Stimulated activated CD8-positive, alpha-beta memory T cell treated with anti-CD3 and anti-CD28 coated beads, Interleukin-4, amount 100 ng/mL, for 1 hour (primary cell): ENCODE results near the gene PREP.
"Not testable (repeated sequence)": the region's sequence is repeated elsewhere in the genome, so short reads cannot be mapped to it uniquely, and the experiment has no call there.

Experiments
- DNase-seq, 2 donors: peaks; one replicate each; pipeline ENCODE4 v3.0.0-alpha.2; 2020; ENCODE audit warnings: low read depth in 2 of 2, low spot score in 1 of 2

The PREP gene

DNA sequence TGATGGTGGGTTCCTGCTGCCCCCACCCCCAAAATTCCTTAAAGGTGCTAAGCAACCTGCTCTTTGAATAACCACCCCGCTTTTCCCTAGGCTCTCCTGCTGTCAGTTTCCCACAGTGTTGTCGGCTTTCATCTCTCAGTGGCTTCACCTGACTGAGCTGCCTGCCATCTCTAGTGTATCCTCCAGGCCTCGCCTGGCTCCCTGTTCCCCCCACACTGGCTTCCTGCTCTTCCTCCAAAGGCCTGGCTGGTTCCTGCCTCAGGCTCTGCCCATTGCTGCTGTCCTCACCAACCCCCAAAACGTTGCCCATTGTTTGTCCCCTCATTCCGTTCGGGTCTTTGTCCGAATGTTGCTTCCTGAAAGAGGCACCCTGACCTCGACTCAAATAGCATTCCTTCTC is 129.3 kb downstream of the PREP start:
- no peak for DNase-seq

DNA sequence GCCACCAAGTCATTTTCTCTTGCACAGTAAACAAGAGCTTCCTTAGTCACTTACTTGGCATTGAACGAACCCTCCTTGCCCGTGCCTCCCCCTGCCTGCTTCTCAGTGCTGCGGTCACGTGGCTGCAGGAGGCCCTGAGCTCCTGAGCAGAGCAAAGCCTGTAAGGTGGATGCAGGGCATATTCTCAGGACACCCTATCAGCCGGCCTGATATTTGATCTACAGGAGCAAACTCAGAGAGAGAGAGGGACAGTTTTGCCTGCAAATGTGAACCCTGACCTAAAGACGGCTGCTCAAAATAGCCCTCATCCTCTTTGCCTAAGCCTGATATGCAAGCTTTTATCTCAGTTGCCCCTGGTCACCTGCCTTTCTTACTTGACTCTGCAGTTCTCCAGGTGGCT is 130.1 kb downstream of the PREP start:
- DNase-seq = no peak

DNA sequence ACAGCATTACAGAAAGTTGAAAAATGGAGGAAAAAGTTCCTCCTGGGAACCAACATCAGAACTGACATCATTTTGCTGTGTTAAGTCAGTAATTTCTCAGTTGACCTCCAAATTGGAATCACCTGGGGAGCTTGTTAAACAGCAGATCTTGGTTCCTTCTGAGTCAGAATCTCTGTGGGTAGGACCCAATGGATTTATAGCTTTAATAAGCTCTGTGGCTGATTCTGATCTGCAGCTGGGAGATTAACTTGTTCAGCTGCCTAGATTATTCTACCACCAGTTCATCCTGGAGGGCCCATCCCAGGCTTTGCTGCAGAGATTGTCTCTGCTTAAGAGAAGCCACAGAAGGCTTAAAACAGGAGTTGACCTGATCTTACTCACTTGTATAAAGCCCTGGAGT is 132.4 kb downstream of the PREP start:
- no peak for DNase-seq

DNA sequence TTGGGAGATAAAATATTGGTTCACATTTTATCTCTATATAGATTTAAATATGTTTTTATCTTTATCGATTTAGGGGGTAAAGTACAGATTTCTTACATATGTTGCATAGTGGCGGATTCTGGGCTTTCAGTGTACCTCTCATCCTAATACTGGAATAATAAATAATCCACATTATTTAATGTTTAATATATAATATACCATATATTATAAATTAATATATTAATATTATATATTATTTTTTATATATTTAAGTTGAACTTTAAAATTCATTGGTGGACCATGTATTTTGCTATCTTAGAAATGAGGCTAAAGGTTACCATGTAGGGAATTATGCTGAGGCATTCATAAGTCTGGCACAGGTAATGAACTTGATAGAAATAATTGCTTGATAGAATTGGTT is 133.5 kb downstream of the PREP start:
- no peak for DNase-seq

DNA sequence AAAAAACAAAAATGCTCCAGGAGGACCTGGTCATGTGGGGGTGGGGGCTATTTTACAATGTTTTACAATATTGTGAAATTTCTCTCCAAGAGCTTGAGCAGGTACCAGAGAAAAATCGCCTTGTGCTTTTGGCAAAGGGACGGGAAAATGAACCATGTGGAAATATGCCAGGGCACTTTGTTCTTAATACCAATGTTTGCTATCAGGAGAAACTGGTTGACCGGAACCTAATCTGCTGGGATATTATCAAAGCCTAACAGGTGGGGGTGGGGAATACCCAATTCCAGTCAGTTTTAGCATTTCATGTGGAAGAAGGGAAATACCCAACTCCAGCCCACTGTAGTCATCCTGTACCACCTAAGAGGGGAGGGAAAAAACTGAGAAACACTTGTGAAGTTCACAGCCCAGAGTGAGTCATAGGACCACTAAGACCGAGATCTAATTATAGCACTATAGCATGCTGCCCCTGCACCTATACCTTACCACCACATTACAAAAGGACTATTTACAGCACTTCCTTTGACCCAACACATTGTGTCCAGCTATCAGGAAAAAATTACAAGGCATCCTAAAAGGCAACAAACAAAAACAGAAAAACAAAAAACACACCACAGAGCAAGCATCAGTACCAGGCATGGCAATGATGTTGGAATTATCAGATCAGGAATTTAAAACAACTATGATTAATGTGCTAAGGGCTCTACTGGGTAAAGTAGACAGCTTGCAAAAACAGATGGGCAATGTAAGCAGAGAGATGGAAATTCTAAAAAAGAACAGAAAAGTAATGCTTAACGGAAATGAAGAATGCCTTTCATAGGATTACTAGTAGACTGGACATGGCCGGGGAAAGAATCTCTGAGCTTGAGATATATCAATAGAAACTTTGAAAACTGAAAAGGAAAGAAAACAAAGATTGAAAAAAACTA is 138.9 kb downstream of the PREP start:
- DNase-seq = no peak

DNA sequence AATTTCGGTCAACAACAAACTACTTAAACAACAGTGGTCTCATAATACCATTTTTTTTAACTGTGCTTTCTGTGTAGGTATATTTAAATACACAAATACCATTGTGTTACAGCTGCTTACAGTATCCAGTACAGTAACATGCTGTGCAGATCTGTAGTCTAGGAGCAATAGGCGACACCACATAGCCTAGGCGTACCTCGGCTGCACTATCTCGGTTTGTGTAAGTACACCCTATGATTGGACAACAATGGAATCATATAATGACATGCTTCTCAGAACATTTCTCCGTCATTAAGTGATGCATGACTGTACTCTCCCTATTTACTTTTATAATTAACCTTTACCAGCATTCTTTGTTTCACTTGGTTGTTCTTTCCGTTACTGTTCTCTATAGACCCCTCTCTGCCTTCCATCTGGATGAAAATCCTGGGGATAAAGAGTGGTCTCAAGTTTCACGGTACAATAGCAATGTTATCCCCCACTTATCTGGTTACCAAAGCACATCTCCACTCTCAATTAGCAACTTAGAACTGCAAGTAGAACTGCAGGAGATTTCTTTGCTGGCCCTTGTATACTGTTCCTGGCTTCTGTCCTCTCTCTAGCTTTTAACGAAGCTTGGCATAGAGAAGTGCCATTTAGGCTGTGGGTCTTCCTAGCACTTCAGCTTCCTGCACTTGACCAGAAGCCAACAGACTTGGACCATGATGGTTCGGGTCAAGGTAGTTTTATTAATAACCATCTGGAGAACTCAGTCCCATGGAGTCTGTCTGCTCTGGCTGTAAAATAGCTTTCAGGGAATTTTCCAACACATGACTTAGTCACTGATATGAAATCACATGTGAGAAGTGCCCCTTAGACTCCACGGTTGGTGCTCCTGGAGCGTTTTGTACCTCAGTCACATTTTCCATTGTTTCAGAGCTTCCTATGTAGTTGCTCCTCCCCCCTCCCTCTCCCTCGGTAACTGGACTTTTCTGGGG is 142.7 kb downstream of the PREP start:
- DNase-seq = no peak

DNA sequence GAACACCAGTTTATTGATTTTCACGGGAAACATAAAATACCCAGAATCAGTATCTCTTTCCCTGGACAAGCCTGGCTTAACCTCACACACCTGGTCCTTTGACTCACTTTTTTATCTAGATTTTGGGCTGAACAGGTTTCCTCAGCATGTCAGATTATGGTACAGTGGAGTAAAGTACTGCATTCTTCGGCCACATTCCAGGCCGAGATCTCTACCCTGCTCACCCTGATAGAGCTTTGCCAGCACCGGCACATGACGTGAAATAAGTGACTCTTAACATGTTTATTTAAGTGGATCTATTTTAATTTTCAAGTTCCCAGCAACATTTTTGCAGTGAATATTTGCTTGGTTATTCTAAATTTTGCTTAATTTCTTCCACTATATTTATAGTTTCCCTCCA is 144.1 kb downstream of the PREP start:
- DNase-seq = no peak

DNA sequence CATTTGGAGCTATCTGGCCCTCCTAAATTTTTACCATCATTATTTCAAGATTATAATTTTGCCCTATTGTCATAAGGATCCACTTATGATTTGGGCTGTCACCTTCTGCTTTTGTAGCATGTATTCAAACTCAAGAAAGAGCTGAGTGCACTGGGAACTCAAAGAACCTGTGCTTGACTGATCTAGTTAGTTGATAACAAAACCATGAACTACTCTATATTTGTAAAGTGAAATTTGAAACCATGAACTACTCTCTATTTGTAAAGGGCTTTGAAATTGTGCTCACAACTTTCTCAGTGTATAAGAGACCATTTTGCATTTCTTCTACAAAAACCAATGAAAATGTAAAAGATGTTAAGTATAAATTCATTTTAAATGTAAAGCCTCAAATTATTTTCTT is 145.5 kb downstream of the PREP start:
- DNase-seq = no peak

DNA sequence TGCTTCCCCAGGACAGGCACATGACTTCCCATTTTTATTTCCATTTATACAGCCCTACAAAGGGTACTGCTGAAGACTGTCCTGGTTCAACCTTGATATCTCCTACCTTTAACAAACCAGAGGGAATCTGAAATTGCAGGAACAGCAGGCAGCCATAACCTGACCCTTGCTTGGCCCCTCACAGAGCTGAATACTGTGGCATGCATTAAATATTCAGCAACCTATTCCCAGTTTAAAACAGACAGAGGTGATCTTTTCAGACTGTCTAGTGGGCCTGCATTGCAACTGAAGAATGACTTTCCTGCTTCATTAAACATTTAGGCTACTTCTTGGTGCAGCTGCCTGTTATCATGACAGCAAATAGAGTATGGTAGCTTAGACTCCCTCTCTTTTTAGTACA is 146.3 kb downstream of the PREP start:
- DNase-seq = no peak

DNA sequence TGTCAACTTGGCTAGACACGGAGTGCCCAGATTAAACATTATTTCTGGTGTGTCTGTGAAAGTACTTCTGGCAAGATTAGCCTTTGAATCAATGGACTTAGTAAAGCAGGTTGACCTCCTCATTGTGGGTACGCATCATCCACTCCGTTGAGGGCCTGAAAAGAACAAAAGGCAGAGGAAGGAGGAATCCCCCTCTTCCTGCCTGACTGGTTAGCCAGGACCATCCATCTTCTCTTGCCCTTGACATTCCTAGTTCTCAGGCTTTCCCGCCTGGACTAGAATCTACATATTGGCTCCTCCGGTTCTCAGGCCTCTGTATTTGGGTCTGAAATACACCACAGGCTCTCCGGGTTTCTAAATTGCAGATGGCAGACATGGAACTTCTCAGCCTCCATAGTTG is 149.1 kb downstream of the PREP start:
- no peak for DNase-seq

DNA sequence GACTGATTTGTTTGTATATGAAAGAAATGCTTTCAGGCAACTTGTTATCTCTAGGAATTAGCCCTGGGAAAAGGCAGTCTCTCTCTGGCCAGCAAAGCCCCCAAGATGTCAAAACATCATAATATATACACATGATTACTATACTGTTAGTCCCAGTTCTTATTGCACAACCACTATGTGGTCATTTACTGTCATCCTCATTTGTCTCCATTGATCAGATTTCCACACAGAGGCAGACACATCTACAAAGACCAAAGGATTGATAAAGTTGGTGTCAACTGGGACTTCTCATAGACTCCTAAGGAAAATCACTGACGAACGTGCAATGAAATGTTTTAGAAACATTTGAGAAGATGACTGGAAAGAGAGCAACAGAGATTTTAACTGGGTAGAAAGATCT is 151.2 kb downstream of the PREP start:
- no peak for DNase-seq

DNA sequence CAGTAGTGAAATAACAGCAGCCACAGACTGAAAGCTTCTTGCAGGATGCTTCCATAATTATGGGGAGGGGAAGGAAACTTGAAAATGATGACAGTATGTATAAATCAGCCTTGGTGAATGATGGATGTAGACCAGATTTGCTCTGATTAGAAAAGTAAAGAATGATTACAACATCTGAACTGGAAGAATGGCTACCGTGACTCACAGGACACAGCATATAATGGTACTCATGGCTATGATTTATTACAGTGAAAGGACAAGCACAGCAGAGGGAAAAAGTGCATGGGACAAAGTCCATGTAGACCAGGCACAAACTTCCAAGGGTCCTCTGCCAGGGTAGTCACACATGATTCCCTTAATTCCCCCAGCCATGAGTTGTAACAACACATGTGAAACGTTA is 152.3 kb downstream of the PREP start:
- no peak for DNase-seq

DNA sequence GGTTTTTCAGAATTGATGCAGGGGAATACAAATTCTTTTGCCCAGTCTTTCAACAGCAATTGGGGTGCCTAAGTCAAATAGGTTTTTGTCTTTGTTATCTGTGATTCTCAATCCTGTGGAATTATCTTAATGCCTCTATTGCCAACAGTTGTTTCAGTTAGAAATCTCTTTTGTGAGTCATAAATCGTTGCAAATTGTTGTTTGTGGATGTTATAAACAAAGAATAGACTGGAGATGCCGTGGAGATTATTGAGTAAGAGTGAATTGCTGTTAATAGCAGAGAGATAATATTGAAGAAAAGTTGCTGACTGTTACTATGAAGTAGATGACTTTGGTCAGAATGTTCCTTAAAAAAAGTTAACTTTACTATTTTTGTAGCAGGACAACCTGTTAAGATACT is 159.4 kb downstream of the PREP start:
- no peak for DNase-seq

DNA sequence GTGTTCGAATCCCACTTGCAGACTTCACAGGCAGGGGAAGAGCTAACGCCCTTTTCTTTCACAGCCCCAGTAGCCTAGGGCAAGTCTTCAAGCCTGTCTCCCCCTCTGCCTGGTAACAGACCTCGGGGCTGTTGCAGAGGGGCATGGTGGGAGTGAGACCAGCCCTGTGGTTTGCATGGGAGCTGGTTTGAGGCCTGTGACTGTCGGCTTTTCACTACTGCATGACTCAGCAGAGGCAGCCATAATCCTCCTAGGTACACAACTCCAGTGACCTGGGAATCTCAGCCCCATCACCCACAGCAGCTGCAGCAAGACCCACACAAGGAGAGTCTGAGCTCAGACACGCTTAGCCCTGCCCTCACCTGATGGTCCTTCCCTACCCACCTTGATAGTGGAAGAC is 167.7 kb downstream of the PREP start:
- no peak for DNase-seq

DNA sequence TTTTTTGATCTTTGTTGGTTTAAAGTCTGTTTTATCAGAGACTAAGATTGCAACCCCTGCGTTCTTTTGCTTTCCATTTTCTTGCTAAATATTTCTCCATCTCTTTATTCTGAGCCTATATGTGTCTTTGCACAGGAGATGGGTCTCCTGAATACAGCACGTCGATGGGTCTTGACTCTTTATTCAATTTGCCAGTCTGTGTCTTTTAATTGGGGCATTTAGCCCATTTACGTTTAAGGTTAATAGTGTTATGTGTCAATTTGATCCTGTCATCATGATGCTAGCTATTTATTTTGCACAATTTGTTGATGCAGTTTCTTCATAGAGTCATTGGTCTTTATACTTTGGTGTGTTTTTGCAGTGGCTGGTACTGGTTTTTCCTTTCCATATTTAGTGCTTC is 171.1 kb downstream of the PREP start:
- not testable (repeated sequence) for DNase-seq
